ENCODE data around the gene JMJD1C.

DNA sequence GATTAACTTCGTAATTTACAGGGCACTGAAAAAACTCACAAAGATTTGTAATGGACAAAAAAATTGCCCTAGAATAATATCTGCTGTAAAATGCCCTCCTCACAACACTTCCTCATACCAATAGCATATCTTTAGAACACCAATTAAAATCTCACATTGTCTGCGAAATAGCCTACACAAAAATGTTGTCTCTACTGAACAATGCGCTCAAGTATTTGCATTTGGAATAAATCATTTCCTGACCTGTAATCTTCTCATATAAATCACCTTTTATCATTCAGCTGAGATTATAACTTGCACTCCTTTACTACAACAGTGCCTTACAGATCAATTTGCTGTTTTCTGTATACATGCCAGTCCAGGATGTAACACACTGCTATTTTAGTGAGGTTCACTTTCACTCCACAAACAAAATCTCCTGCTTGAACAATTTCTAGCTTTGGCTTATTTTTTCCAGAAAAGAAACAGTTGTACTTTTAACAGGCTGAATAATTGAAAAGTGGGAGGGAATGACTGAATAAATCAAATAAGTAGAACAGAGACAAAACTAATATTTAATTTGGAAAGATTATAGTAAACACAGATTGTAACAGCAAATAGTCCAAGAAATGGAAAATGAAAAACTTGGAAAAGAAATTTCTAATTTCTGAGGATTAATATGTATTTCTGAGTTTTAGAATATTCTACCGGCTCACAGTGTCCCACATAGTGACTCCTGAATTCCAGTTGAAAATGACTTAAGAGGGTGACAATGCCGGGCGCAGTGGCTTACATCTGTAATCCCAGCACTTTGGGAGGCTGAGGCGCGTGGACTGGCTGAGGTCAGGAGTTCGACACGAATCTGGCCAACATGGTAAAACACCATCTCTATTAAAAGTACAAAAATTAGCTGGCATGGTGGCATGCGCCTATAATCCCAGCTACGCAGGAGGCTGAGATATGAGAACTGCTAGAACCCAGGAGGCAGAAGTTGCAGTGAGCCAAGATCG, 30.6 kb downstream of the JMJD1C start:
- TF ChIP-seq ATF3 (IDR thresholded peaks at IDR 0.05) (no peak), ZNF274 (IDR thresholded peaks at IDR 0.05; ENCODE audit: low read depth, low read length) (no peak), SIN3A (IDR thresholded peaks at IDR 0.05; ENCODE audit: low read depth) (no peak), SRF (IDR thresholded peaks at IDR 0.05; ENCODE audit: low read depth) (no peak), CTCF (IDR thresholded peaks at IDR 0.05 in 2 of 3, conservative IDR thresholded peaks at IDR 0.05 in 1 of 3; ENCODE audit: borderline replicate concordance in 1 of 3, insufficient read depth in 1 of 3, low read depth in 2 of 3, low read length in 2 of 3) (no peak), CEBPB (IDR thresholded peaks at IDR 0.05; ENCODE audit: low read depth) (no peak), EGR1 (IDR thresholded peaks at IDR 0.05; ENCODE audit: low read depth) (no peak), EZH2 (IDR thresholded peaks at IDR 0.05) (no peak), RAD21 (IDR thresholded peaks at IDR 0.05; ENCODE audit: low read depth) (no peak), JUND (IDR thresholded peaks at IDR 0.05) (no peak), POLR2A (IDR thresholded peaks at IDR 0.05; ENCODE audit: borderline replicate concordance, extremely low read depth, insufficient read depth, insufficient read length) (no peak), TCF7L2 (IDR thresholded peaks at IDR 0.05; ENCODE audit: borderline replicate concordance, extremely low read depth, insufficient read depth, insufficient read length) (no peak), EZH2phosphoT487 (IDR thresholded peaks at IDR 0.05; ENCODE audit: borderline replicate concordance) (no peak)
- TF ChIP-seq, protein P1, sequence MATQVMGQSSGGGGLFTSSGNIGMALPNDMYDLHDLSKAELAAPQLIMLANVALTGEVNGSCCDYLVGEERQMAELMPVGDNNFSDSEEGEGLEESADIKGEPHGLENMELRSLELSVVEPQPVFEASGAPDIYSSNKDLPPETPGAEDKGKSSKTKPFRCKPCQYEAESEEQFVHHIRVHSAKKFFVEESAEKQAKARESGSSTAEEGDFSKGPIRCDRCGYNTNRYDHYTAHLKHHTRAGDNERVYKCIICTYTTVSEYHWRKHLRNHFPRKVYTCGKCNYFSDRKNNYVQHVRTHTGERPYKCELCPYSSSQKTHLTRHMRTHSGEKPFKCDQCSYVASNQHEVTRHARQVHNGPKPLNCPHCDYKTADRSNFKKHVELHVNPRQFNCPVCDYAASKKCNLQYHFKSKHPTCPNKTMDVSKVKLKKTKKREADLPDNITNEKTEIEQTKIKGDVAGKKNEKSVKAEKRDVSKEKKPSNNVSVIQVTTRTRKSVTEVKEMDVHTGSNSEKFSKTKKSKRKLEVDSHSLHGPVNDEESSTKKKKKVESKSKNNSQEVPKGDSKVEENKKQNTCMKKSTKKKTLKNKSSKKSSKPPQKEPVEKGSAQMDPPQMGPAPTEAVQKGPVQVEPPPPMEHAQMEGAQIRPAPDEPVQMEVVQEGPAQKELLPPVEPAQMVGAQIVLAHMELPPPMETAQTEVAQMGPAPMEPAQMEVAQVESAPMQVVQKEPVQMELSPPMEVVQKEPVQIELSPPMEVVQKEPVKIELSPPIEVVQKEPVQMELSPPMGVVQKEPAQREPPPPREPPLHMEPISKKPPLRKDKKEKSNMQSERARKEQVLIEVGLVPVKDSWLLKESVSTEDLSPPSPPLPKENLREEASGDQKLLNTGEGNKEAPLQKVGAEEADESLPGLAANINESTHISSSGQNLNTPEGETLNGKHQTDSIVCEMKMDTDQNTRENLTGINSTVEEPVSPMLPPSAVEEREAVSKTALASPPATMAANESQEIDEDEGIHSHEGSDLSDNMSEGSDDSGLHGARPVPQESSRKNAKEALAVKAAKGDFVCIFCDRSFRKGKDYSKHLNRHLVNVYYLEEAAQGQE (IDR thresholded peaks at IDR 0.05; ENCODE audit: low read depth): no peak

Data from HCT116 (cell line).